Mesothelial cell of epicardium (in vitro differentiated cells): ENCODE measurements around the gene ARHGEF17. TPM values are rescaled to one million over a fixed set of nuclear protein-coding genes. Genes with fewer than 3 reads are reported as not detected.

Experiments used
- DNase-seq, 2 experiments: peaks; one replicate each; pipeline ENCODE4 v3.0.0; 2021; ENCODE audit warnings: low spot score in 2 of 2; ENCODE audit not compliant: unreplicated experiment in 2 of 2
- H3K27ac Mint-ChIP-seq: 2 replicates; pipeline ENCODE4 v1.8.0; 2021; ENCODE audit warnings: mixed read lengths
- H3K27me3 Mint-ChIP-seq: 2 replicates; pipeline ENCODE4 v1.8.0; 2021; ENCODE audit warnings: low read depth, mixed read lengths
- H3K36me3 Mint-ChIP-seq: 2 replicates; pipeline ENCODE4 v1.8.0; 2021; ENCODE audit warnings: mixed read lengths
- H3K4me1 Mint-ChIP-seq: 2 replicates; pipeline ENCODE4 v1.8.0; 2021; ENCODE audit warnings: mixed read lengths
- H3K4me3 Mint-ChIP-seq: 2 replicates; pipeline ENCODE4 v1.8.0; 2021; ENCODE audit warnings: mild to moderate bottlenecking, moderate library complexity, mixed read lengths
- H3K9me3 Mint-ChIP-seq: 2 replicates; pipeline ENCODE4 v1.8.0; 2021; ENCODE audit warnings: mixed read lengths
- total RNA-seq: library from RNA; stranded (reverse); gene quantifications from 3 replicates; pipeline ENCODE4 v1.2.1, GENCODE V29; 2021
- TF ChIP-seq, protein P1 (sequence below): fragments of 200-600 bp; sonication (generic); IDR thresholded peaks from one replicate; pipeline ENCODE4 v1.5.0; 2021; ENCODE audit warnings: antibody characterized with exemption; ENCODE audit not compliant: unreplicated experiment

Gene ARHGEF17
- total RNA-seq, 1 donor from 2014 or later, result 150 TPM

DNA sequence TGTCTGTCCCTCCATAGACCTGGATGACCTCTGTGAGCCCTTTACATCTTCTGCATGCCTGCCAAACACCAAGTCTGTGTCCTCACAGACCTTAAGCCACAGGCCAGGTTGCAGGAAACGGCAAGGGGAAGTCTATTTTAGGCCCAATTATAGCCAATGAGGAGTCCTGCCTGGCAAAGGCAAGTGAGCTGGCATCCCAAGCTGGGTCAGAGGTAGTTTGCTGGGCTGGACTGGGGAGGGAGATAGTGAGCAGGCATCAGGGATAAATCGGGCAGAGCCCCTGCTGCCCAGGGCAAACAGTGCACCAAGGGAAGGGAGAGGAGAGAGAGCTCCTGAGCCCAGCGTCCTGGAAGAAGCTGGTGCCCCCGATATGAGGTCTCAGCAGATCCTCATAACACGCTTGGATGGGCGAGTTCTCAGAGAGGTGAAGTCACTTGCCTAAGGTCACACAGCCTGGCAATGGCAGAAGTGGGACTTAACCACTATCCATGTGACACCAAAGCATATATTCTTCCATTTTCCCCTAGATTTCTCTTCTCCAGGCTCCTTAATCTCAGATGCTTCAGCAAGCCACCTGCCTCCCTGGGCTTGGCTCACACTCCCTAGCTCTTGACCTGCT lies 64.4 kb downstream of the ARHGEF17 start:
- H3K4me3 Mint-ChIP-seq, result no peak overlapping the region
- no peaks in the 10 kb centered on the region for H3K9me3 Mint-ChIP-seq
- TF ChIP-seq, protein P1, sequence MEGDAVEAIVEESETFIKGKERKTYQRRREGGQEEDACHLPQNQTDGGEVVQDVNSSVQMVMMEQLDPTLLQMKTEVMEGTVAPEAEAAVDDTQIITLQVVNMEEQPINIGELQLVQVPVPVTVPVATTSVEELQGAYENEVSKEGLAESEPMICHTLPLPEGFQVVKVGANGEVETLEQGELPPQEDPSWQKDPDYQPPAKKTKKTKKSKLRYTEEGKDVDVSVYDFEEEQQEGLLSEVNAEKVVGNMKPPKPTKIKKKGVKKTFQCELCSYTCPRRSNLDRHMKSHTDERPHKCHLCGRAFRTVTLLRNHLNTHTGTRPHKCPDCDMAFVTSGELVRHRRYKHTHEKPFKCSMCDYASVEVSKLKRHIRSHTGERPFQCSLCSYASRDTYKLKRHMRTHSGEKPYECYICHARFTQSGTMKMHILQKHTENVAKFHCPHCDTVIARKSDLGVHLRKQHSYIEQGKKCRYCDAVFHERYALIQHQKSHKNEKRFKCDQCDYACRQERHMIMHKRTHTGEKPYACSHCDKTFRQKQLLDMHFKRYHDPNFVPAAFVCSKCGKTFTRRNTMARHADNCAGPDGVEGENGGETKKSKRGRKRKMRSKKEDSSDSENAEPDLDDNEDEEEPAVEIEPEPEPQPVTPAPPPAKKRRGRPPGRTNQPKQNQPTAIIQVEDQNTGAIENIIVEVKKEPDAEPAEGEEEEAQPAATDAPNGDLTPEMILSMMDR, result no peak
- no peaks in the 10 kb centered on the region for H3K27me3 Mint-ChIP-seq
- H3K27ac Mint-ChIP-seq, result no peak overlapping the region
- no peaks in the 10 kb centered on the region for H3K36me3 Mint-ChIP-seq
- H3K4me1 Mint-ChIP-seq, result peaks cover 11% of the 10 kb centered on the region
- DNase-seq, result no peak

DNA sequence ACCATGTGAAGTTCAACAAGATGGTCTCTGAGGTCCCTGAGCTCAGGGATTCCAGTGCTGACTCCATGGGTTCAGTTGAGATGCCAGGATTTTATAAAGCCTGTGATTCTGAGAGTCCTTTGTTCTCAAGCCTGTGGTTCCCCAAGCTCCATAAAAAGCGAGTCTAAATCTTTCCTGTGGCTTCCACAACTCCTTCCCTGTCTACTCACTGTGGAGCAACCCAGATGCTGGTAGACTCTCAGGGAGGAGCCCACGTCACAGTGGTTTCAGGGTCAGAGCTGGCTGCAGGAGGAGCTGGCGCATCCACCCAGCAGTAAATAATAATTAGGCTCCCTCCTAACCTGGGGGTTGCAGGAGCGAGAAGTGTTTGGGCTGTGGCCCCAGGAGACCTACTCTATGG lies 66.1 kb downstream of the ARHGEF17 start:
- Mint-ChIP-seq H3K4me3 (no peak overlapping the region), H3K4me1 (peaks cover 11% of the 10 kb centered on the region), H3K9me3 (no peaks in the 10 kb centered on the region), H3K27ac (no peak overlapping the region), H3K27me3 (no peaks in the 10 kb centered on the region), H3K36me3 (no peaks in the 10 kb centered on the region)
- TF ChIP-seq, protein P1, result no peak
- no peak for DNase-seq

DNA sequence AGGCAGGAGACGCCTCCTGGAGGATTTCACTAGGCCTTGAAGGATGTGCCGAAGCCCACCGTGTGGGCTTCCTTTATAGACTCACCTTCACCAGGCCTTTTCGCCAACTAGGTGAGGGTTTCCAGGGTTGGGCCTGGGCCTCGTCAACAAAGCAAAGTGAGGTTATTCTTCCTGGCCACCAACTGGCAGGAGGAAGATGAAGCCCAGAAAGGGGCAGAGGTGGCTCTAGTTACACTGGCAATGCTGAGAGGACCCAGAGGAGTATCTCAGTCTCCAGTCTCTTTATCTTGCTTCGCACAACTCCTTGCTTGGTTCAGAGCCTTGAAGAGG lies 67.7 kb downstream of the ARHGEF17 start:
- H3K9me3 Mint-ChIP-seq, result no peaks in the 10 kb centered on the region
- no peaks in the 10 kb centered on the region for H3K36me3 Mint-ChIP-seq
- no peaks in the 10 kb centered on the region for H3K27me3 Mint-ChIP-seq
- no peak for DNase-seq
- peak overlapping the region; percentile 60 for H3K4me3 Mint-ChIP-seq
- H3K4me1 Mint-ChIP-seq, result peaks cover 11% of the 10 kb centered on the region
- TF ChIP-seq, protein P1, result no peak
- H3K27ac Mint-ChIP-seq, result peak overlapping the region; percentile 69

DNA sequence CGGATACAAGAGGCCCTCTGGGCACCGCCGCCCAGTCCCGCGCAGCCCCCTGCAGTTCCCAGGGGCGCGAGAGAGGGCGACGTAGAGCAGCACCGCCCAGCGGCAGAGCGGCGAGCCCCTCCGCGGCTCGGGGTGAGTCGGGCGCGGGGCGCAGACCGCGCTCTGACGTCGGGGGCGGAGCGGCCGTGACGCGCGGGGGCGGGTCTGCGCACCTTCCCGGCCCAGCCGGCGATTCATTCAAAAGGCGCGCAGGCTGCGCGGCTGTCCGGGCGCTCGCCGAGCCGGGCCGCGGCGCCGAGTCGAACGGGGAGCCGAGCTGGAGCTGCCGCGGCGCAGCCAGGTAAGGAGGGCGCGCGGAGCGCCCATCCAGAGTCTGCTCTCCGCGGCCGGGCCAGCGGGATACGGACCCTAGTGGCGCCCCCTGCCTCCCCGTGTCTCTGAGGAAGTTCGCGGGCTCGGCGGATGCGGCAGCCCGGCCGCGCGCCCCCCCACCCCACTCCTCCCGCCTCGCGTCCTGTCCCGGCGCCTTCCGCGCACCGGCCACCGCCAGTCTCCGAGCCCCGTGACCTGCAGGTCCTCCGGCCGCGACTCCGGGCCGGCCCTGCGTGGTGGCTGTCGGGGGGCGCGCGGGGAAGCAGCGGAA lies 68.2 kb downstream of the ARHGEF17 start, which contains the start of gene RELT:
Gene RELT, plus strand, starts transcription at position 240 of the 643 bp plus-strand sequence. CDS start 12,738 bp downstream, outside the sequence.
- Mint-ChIP-seq H3K27me3 (no peaks in the 10 kb centered on the region), H3K9me3 (no peaks in the 10 kb centered on the region), H3K27ac (peak within 1 kb of the TSS; percentile 69), H3K4me1 (peaks cover 14% of the 10 kb centered on the region), H3K4me3 (peak within 1 kb of the TSS; percentile 76), H3K36me3 (no peaks in the 10 kb centered on the region)
- TF ChIP-seq, protein P1, result peak; percentile 82
- peak; percentile 85 to 98 for DNase-seq

DNA sequence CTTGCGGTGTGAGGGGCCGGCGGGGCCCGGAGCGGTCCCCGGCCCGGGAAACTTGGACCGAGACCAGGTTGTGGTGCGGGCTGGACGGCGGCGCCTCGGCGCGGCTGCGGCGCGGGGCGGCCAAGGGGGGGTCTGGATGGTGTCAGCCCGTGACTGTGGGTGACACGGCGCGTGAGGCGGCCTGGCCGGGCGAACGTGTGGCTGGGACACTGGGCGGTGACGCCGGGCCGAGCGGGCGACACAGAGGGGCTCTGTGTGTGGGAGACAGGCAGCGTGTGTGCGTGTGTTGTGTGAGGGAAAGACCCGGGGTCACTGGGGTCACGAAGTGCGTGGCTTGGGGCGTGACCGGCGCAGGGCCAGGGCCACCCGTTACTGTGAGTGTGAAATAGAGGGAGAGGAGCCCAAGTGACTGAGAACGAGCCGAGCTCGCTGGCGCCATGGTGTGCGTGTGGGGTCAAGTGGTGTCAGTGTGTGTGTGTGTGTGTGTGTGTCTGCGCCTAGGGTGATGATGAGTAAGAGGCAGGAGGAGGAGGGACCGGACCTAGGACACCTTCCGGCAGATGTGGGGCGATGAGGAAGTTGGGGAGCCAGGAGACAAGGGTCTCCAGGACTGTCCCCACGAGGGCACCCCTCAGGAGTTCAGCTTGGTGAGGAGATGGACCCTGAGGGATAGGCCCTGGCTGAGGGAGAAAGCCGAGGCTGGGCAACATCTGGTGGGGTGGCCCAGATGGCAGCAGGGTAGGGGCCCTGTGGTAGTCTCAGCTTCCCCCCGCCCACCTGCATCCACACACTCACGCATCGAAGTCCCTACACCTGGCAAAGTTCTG lies 68.9 kb downstream of the ARHGEF17 start:
- Mint-ChIP-seq H3K4me3 (peak overlapping the region; percentile 76), H3K27me3 (no peaks in the 10 kb centered on the region), H3K36me3 (no peaks in the 10 kb centered on the region), H3K27ac (no peak overlapping the region), H3K9me3 (no peaks in the 10 kb centered on the region), H3K4me1 (peaks cover 14% of the 10 kb centered on the region)
- DNase-seq, result peak in 1 of 2 experiments; percentile 51
- TF ChIP-seq, protein P1, result no peak
